Smooth muscle cell (in vitro differentiated cells): ENCODE data around the gene IGFLR1. TPM values are rescaled to one million over a fixed set of nuclear protein-coding genes. Genes with fewer than 3 reads are reported as not detected.

Experiments
- DNase-seq: peaks from one replicate; lab custom pipeline; 2025; ENCODE audit not compliant: unreplicated experiment; lab: John Stamatoyannopoulos, UW
- H2AFZ ChIP-seq: fragments of 200-600 bp; sonication (generic); 2 replicates; pipeline ENCODE4 v1.6.0; 2016; ENCODE audit warnings: antibody characterized with exemption, low read depth, mild to moderate bottlenecking
- H3F3A ChIP-seq: fragments of 200-600 bp; sonication (generic); 2 replicates; pipeline ENCODE4 v1.6.0; 2017; ENCODE audit warnings: antibody characterized with exemption, low read depth
- H3K27ac ChIP-seq: fragments of 200-600 bp; sonication (generic); 2 replicates; pipeline ENCODE4 v1.5.1; 2016; ENCODE audit warnings: low read depth, mild to moderate bottlenecking
- H3K27me3 ChIP-seq: fragments of 200-600 bp; sonication (generic); 2 replicates; pipeline ENCODE4 v1.6.1; 2016; ENCODE audit warnings: low read depth, mild to moderate bottlenecking
- H3K36me3 ChIP-seq: fragments of 200-600 bp; sonication (generic); 2 replicates; pipeline ENCODE4 v1.5.1; 2016; ENCODE audit warnings: low read depth
- H3K4me1 ChIP-seq: fragments of 200-600 bp; sonication (generic); 2 replicates; pipeline ENCODE4 v1.5.1; 2016; ENCODE audit warnings: low read depth
- H3K4me2 ChIP-seq: fragments of 200-600 bp; sonication (generic); 2 replicates; pipeline ENCODE4 v1.6.0; 2016; ENCODE audit warnings: mild to moderate bottlenecking
- H3K4me3 ChIP-seq: fragments of 200-600 bp; sonication (generic); 2 replicates; pipeline ENCODE4 v1.5.1; 2016; ENCODE audit warnings: mild to moderate bottlenecking
- H3K79me2 ChIP-seq: fragments of 200-600 bp; sonication (generic); 2 replicates; pipeline ENCODE4 v1.6.0; 2016; ENCODE audit warnings: low read depth, mild to moderate bottlenecking
- H3K9ac ChIP-seq: fragments of 200-600 bp; sonication (generic); 2 replicates; pipeline ENCODE4 v1.6.0; 2016; ENCODE audit warnings: low read depth
- H3K9me3 ChIP-seq: fragments of 200-600 bp; sonication (generic); replicated peaks from 2 replicates; pipeline ENCODE4 v1.5.1; 2016; ENCODE audit warnings: low read depth
- H4K20me1 ChIP-seq: fragments of 200-600 bp; sonication (generic); 2 replicates; pipeline ENCODE4 v1.6.0; 2016; ENCODE audit warnings: low read depth
- WGBS: methylation state at CpG from one replicate; pipeline ENCODE4 v1.1.7; 2016; ENCODE audit warnings: low lambda C conversion rate; 5-methylcytosine and 5-hydroxymethylcytosine counted together
- polyA plus RNA-seq: library from polyadenylated mRNA; unstranded; fragments of >200 nt; fragmentation: Nextera tagmentation; extraction: Ambion mirVana; gene quantifications from 2 replicates; pipeline ENCODE4 v1.2.1, GENCODE V29; 2016
- total RNA-seq: library from RNA; depleted of rRNA; stranded (reverse); fragments of >200 nt; gene quantifications from 2 replicates; pipeline ENCODE4 v1.2.3, GENCODE V29; 2014
- TF ChIP-seq, protein P1 (sequence below): fragments of 200-600 bp; sonication (generic); IDR thresholded peaks from 2 replicates; pipeline ENCODE4 v1.5.1; 2017; ENCODE audit warnings: borderline replicate concordance, mild to moderate bottlenecking, antibody characterized with exemption; ENCODE audit not compliant: insufficient read depth, poor library complexity, severe bottlenecking

IGFLR1 gene
- total and polyA plus RNA-seq, 2 experiments from 2014 or later: 1.2 to 1.4 TPM

DNA sequence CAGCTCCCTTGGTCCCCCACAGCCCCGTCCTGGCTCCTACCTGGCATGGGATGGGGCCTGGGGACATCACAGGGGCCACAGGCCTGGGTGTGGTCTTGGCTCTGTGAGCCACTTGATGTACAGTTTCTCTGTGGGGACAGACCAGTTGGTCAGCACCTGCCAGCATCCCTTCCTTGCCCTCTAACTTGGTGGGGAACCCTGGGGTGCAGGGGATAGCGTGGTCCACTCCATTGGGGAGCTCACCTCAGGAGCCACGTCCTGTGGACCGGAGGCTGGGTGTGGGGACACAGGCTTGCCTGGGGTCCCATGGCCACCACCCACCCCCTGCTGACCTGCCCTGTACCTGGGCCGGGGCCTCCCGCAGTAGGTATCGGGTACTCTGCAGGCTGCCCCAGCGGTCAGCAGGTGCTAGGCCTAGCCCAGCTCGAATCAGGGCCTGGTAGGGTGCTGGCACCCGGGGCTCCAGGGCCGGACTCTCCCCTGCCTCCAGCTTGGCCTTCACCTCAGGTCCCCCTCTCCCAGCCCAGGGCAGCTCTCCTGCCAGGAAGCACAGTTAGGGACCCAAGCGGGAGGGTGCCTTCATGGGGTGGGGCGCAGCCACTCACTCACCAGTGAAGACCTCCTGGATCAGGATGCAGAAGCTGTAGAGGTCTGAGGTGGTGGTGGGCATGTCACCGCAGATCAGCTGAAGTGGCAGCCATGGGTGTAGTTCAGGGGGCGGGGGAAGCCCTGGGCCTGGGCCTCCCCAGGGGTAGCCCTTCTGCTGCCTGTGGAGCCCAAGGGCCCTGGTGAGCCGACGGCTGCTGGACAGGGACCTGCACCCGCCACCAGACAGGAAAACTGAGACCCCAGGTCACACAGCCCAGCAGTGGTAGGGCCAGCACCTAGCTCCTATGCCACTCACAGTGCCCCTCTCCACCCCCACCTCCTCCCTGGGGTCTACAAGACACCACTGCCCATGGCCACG, 48.0 kb upstream of the IGFLR1 start:
- Histone ChIP-seq H3K79me2 (no peaks in the 10 kb centered on the region), H3K9ac (no peak overlapping the region), H2AFZ (no peak overlapping the region), H3K4me3 (no peak overlapping the region), H3K36me3 (no peaks in the 10 kb centered on the region), H3K27me3 (no peaks in the 10 kb centered on the region), H3K4me1 (no peaks in the 10 kb centered on the region), H3F3A (no peaks in the 10 kb centered on the region), H3K4me2 (no peak overlapping the region), H3K27ac (no peak overlapping the region), H3K9me3 (no peaks in the 10 kb centered on the region), H4K20me1 (no peaks in the 10 kb centered on the region)
- 84% methylated on average over 19 of the region's 19 CpGs for WGBS
- TF ChIP-seq, protein P1, sequence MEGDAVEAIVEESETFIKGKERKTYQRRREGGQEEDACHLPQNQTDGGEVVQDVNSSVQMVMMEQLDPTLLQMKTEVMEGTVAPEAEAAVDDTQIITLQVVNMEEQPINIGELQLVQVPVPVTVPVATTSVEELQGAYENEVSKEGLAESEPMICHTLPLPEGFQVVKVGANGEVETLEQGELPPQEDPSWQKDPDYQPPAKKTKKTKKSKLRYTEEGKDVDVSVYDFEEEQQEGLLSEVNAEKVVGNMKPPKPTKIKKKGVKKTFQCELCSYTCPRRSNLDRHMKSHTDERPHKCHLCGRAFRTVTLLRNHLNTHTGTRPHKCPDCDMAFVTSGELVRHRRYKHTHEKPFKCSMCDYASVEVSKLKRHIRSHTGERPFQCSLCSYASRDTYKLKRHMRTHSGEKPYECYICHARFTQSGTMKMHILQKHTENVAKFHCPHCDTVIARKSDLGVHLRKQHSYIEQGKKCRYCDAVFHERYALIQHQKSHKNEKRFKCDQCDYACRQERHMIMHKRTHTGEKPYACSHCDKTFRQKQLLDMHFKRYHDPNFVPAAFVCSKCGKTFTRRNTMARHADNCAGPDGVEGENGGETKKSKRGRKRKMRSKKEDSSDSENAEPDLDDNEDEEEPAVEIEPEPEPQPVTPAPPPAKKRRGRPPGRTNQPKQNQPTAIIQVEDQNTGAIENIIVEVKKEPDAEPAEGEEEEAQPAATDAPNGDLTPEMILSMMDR: no peak
- DNase-seq: no peak

DNA sequence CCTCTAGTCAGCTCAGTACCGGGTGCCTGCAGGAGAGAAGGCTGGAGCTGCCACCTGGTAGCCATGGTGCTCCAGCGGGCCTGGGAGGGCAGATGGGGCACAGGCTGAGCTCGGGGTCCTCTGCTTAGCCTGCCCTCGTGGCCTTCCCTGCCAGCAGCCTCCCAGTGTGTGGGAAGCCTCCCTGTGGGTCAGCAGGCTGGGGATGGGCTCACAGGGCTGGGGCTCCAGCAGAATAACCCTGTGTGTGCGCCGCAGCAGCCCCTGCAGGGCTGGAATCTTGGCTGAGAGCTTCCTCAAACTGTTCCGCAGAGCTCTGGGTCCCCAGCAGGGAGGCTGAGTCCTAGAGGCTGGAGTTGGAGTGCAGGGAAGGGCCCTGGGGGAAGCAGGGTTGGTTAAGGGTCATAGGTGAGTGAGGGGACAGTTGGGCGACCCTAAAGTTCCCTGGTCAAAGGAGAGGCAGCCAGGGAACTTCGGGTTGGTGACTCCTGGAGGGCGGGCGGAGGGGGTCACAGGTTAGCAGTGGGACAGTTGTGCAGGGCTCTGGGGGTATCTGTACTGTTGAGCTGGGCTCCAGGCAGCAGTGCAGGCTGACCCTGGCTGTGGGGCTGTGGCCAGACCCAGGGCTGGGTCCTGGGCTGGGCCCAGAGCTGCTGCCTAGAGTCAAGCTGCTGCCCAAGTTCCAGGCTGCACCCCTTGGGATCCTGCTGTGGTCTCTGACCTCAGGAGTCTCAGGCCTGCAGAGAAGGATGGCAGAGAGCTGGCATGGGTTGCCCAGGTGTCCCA, 47.1 kb upstream of the IGFLR1 start:
- DNase-seq: no peak
- Histone ChIP-seq H3K4me1 (no peaks in the 10 kb centered on the region), H4K20me1 (no peaks in the 10 kb centered on the region), H3K9me3 (no peaks in the 10 kb centered on the region), H3K36me3 (no peaks in the 10 kb centered on the region), H3K27ac (no peak overlapping the region), H3F3A (no peaks in the 10 kb centered on the region), H3K4me3 (no peak overlapping the region), H3K4me2 (no peak overlapping the region), H3K79me2 (no peaks in the 10 kb centered on the region), H3K27me3 (no peaks in the 10 kb centered on the region), H3K9ac (no peak overlapping the region), H2AFZ (no peak overlapping the region)
- WGBS: 90% methylated on average over 11 of the region's 11 CpGs
- TF ChIP-seq, protein P1: no peak

DNA sequence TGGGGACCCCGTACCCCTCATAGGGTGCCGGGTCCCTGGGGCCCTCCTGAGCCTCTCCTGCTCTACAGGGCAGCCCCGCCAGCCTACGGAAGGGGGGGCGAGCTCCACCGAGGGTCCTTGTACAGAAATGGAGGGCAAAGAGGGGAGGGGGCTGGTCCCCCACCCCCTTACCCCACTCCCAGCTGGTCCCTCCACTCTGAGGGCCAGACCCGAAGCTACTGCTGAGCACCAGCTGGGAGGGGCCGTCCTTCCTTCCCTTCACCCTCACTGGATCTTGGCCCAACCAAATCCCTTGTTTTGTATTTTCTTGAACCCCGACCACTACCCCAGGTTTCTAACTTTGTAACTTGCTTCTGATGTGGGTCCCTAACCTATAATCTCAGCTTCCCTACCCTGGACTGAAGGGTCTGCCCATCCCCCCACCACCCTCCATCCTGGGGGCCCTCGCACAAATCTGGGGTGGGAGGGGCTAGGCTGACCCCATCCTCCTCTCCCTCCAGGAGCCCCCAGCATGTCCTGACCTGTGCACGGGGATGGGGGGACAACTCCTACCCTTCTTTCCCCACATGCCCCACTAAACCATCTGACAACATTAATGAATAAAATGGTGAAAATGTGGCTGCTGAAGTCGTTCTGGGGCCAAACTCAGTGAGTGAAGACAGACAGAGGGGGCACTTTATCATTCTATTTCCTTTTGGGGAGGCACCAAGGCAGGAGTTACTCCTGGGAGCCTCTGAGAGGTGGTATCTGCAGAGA, 46.1 kb upstream of the IGFLR1 start:
- no peak overlapping the region for H3K4me3 ChIP-seq
- no peaks in the 10 kb centered on the region for H3F3A ChIP-seq
- 85% methylated on average over 8 of the region's 12 CpGs for WGBS
- H3K27me3 ChIP-seq: no peaks in the 10 kb centered on the region
- no peak for DNase-seq
- H3K9me3 ChIP-seq: no peaks in the 10 kb centered on the region
- TF ChIP-seq, protein P1: no peak
- no peaks in the 10 kb centered on the region for H4K20me1 ChIP-seq
- H3K36me3 ChIP-seq: no peaks in the 10 kb centered on the region
- H3K27ac ChIP-seq: no peak overlapping the region
- H2AFZ ChIP-seq: no peak overlapping the region
- H3K4me1 ChIP-seq: no peaks in the 10 kb centered on the region
- no peak overlapping the region for H3K9ac ChIP-seq
- H3K79me2 ChIP-seq: no peaks in the 10 kb centered on the region
- H3K4me2 ChIP-seq: no peak overlapping the region
